Uterus (tissue), 2 donors: ENCODE measurements around the gene AHI1.

Experiments
- CTCF ChIP-seq, 4 experiments: fragments of 200-600 bp in 2 of 4; fragments of 450-650 bp in 2 of 4; sonication (generic) in 2 of 4; IDR thresholded peaks; one replicate each; pipeline ENCODE4 v1.5.1; 2016 to 2019; ENCODE audit warnings: antibody characterized with exemption in 4 of 4, mild to moderate bottlenecking in 2 of 4, moderate library complexity in 1 of 4
- POLR2A ChIP-seq, 2 donors: fragments of 450-650 bp; IDR thresholded peaks; one replicate each; pipeline ENCODE4 v1.6.1; 2016; ENCODE audit warnings: antibody characterized with exemption in 2 of 2, mild to moderate bottlenecking in 1 of 2, moderate library complexity in 1 of 2

- TF ChIP-seq CTCF (IDR thresholded peaks at IDR 0.05) (no peak), POLR2A (IDR thresholded peaks at IDR 0.05) (no peak)
These were observed 69.5 kb downstream of the AHI1 start for GRCh38 chr6:135428078-135428477.
